Astrocyte of the spinal cord (primary cell): ENCODE data around the gene PADI6.
A peak's percentile ranks its signal among the peaks of the same experiment; 100 is the strongest.

Experiments
- DNase-seq: peaks from one replicate; pipeline ENCODE4 v3.0.0; 2011; ENCODE audit warnings: low read depth, low spot score
- H3K4me3 ChIP-seq: 2 replicates; pipeline ENCODE4 v1.5.1; 2011; ENCODE audit warnings: low read depth, mild to moderate bottlenecking, low read length, moderate library complexity
- CTCF ChIP-seq: IDR thresholded peaks from 2 replicates; pipeline ENCODE4 v1.5.1; 2012; ENCODE audit warnings: low read depth, mild to moderate bottlenecking, low read length, inconsistent platforms
- in situ Hi-C: cut with HindIII; loops from 2 replicates; pipeline ENCODE4 v1.10.0; 2017; ENCODE audit warnings: low sequenced_read_pairs

PADI6 gene

DNA sequence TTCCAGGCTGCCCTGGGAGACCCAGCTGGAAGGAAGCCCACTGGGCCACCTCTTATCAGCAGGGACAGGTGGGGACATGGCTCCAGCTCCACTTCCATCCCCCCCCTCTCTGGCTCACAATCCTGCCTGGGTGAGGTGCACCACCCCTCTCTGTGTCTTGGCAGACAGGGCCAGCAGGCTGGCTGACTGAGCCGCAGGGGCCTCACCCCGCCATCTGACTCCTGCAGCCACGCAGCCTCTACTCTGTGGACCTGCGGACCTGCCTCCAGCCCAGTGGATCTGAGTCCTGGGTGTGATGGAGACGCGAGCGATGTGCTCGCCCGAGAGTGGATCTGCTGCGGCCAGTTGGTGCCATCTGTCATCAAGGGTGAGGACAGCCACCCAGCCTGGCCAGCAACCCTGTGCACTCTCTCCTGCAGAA is 37.4 kb downstream of the PADI6 start:
- DNase-seq: no peak
- H3K4me3 ChIP-seq: no peak overlapping the region
- no peak for TF ChIP-seq CTCF
- in situ Hi-C loops: no loop called here

DNA sequence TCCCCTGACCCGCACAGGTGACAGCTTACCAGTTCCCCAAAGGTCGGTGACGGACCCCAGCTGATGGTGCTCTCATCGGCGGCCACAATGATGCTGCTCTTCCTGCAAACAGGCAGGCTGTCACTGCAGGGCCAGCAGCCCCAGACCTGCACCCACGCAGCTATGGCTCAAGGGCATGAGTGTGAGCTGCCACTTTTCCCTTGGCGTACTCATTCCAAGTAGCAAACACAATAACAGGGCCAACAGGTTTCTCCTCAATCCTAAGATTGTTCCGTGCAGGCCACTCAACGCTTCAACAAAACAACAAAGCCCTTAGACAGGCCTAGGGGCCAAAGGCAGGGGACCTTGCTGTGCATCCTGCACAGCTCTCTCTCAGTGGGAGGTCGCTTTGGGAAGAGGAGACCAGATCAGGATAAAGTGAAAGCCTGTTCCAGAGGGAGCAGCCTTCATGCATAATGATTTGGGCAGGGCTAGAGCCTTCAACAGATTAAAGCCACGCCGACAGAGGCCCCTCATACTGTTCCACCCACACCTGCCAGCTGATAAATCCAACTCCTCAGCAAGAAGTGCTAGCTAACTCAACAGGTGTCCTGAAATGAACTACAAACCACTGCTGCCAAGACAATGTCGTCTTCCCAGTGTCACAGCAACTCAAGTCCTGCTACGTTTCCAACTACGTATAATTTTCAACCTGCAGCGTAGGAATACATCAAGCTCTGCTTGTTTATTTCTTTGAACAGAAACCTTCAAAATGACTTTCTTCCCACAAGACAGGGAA is 40.3 kb downstream of the PADI6 start:
- in situ Hi-C loops: no loop called here
- no peak for DNase-seq
- no peak overlapping the region for H3K4me3 ChIP-seq
- no peak for TF ChIP-seq CTCF

DNA sequence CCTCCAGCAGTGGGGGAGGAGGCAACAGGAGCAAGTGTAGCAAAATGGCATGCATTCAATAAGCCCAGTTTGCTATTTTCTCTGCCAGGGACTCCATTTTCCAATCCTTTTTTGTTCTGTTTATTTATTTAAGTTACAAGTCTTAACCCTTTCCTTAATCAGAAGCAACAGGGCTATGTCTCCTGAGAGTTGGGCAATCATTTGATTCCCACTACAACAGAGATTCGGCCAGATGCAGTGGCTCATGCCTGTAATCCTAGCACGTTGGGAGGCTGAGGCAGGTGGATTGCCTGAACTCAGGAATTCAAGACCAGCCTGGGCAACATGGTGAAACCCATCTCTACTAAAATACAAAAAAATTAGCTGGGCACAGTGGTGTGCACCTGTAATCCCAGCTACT is 42.0 kb downstream of the PADI6 start:
- no peak for TF ChIP-seq CTCF

DNA sequence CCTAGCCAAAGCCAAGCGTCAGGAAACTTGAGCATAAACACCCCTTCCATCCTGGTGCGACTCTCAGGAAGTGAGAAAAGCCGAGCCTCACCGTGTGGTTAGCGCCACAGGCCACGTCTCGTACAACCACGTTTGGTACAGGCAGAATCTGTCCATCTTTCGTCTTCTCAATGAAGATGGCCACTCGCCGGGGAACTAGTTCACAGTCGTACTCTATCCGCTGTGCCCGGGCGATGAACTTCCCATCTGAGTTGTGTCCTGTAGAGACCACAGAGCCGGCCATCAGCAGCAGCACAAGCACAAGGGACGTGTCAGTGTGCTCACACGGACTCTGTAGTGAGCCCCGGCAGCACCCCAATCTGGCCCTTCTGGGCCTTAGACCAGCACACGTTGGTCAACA is 44.4 kb downstream of the PADI6 start:
- TF ChIP-seq CTCF: no peak
- DNase-seq: no peak
- no peak overlapping the region for H3K4me3 ChIP-seq
- in situ Hi-C loops: no loop called here

More for the DNA sequence above, 42.0 kb downstream of the PADI6 start:
- in situ Hi-C loops: no loop called here
- H3K4me3 ChIP-seq: no peak overlapping the region
- DNase-seq: no peak

DNA sequence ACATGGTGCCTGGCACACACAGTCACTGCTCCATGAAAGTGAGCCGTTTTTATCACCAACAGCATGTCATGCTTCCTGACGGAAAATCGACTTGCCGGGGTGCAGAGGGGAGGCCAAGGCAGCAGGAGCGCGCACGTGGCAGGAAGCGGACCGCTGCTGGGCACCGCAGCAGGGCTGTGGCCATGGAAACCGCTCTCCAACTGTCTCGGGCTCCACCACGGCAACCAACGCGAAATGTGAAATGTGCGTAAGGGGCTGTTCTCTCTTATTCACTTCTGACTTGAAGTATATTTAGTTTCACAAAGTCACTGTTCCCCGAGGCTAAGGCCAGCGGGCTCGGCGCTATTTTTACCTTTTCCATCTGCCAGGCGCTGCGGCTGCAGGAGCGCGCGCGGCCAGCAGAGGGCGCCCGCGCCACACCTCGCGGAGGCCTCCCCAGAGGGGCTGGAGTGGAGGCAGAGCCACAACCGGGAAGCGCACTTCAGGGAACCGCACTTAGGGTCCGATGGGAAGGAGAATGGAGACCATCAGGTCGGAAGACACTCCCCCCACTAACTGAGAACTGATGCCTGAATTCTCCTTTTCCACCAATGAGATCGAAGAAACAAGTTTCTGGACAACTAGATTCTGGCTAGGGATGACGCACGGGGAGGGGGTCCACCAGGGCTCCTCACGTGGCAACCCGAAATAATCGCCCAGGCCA is 47.8 kb downstream of the PADI6 start:
- no peak overlapping the region for H3K4me3 ChIP-seq
- peak; percentile 49 for DNase-seq
- TF ChIP-seq CTCF: peak; percentile 94
- in situ Hi-C loops: no loop called here

DNA sequence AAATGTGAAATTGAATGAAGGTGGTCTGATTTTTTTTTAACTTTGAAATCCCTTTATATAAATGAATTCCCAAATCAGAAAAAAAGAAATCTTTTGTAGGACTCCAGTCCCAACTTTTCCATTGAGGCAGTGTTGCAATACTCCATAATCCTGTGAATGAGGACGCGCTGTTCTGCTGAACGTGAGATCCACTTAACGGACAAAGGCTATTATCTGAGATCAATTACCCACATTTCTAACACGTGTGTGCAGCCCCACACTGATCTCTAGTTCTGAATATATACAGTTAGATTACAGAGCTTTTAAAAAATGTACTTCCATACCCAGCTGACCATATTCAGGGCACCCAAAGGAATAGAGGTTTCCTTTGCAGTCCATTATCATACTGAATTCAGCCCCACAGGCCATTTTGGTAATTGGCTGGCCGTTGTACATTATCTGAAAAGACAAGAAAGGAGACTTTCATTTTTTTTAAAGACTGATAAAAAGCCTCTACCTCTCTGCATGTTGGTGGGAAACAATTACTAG is 48.5 kb downstream of the PADI6 start:
- TF ChIP-seq CTCF: no peak
- in situ Hi-C loops: no loop called here
- H3K4me3 ChIP-seq: no peak overlapping the region
- DNase-seq: no peak
